Occipital lobe (tissue), 2 donors: ENCODE measurements around the gene MAP3K3. TPM values are rescaled to one million over a fixed set of nuclear protein-coding genes. Genes with fewer than 3 reads are reported as not detected.

Experiments used
- DNase-seq: peaks from one replicate; lab custom pipeline; 2025; lab: John Stamatoyannopoulos, UW
- total RNA-seq: library from RNA; depleted of rRNA; stranded (reverse); fragments of >200 nt; gene quantifications from one replicate; pipeline ENCODE4 v1.2.3, GENCODE V29; 2014

Gene MAP3K3
- total RNA-seq, 1 donor from 2014 or later: 21.4 TPM

GRCh38 chr17:63622574-63623390 lies 565 bp downstream of the MAP3K3 start:
- DNase-seq: peak; percentile 50

DNA sequence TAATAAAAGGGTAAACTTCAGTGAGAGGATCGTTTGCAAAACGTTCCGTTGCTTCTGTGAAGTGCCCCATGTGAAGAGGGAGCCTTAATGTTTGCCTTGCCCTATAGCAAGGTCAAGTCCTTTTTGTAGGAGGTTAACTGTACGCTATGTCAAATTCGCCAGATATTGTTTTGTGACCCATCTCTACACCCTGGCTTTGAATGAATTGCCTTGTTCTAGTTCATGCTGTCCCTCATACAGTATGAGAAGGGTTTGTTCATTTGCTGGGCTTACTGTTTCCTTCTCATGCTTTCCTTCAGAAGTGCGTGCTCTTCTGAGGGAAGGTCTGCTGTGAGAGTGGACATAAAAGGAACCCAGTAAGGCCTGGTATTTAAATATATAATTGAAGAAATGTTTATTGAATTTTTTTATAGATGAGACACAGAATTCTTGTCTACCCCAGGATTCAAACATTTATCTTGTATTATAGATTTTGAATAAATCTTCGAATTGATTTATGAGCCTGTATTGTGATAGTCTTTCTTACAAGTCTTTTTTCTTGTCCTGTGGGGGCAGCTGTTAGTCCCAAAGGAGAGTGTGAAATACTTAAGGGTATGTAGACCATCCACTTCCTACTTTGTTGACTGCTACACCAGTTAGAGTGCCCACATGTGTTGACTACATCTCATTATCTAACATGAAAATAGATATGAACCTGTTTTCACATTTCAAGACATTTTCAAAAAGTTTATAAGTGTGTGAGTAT lies 1.7 kb downstream of the MAP3K3 start:
- no peak for DNase-seq

DNA sequence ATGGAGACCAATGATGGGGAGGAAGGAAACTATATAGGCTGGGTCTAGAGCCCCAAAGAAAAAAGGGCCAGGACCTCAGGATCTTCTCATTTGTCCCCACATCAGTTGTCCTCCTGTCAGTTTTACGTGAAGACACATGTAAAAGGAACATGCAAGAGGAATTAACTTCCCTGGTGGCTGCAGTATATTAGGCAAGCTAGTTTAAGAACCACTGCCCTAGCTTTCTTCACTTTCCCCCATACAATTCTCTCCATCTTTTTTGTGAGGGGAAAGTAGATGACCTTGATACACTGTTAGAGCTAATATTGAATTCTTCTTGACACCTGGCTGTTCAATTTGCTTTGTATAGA lies 2.3 kb downstream of the MAP3K3 start:
- no peak for DNase-seq

GRCh38 chr17:63626551-63627180 lies 4.4 kb downstream of the MAP3K3 start:
- no peak for DNase-seq

GRCh38 chr17:63629627-63630026 lies 7.4 kb downstream of the MAP3K3 start:
- DNase-seq: no peak

GRCh38 chr17:63631062-63631461 lies 8.8 kb downstream of the MAP3K3 start:
- DNase-seq: no peak

- DNase-seq: no peak
Observed at GRCh38 chr17:63631626-63632025, 9.4 kb downstream of the MAP3K3 start.

DNA sequence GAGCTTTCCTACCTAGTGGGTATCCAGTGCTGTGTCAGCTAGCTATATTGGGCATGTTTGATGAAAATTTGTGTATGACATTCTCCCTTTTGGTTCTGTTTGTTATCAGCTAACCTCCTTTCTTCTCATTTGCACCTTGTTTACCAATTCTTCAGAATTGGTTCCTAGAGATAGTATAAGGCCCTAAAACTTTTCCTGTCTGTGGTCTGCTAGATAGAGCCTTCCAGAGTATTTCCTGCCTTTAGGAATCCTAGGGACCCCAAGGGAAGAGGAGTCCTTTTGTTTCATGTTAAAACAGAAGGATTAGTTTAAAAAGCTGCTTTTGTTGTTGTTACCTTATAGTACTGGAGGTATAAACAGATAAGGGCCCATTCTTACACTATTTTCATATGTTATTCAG lies 11.5 kb downstream of the MAP3K3 start:
- no peak for DNase-seq

DNA sequence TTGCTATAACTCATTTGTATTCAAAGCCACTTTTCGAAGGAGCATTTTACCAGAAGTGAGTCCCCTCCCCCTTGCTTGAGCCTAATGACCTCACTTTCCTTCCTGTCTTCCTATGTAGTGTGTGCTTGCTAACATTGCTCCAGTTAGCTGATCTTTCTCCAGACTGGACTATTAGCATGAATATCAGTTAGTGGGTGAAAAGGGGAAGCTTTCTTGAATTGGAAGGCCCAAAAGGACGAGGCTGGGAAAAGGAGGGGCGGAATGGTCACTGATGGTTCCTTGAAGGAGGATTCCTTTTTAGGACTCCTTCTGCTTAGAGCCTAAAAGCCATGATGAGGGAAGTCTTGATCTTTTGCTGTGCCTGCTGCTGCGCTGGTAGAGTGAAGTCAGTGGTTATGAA lies 11.9 kb downstream of the MAP3K3 start:
- no peak for DNase-seq

DNA sequence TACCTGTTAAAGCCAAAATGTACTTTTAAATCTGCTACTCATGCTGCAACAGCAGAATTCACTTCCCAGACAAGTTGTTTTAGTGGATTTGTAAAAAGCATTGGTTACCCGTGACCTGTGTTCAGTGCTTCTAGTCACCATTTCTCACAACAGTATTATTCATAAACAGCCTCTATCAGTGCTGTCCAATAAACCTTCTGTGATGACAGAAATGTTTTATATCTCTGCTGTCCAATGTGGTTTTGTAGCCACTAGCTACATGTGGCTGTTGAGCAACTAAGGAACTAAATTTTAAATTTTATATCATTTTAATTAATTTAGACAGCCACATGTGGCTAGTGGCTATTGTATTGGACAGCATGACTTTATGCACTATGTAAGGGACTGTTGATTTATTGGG lies 12.6 kb downstream of the MAP3K3 start:
- DNase-seq: no peak

DNA sequence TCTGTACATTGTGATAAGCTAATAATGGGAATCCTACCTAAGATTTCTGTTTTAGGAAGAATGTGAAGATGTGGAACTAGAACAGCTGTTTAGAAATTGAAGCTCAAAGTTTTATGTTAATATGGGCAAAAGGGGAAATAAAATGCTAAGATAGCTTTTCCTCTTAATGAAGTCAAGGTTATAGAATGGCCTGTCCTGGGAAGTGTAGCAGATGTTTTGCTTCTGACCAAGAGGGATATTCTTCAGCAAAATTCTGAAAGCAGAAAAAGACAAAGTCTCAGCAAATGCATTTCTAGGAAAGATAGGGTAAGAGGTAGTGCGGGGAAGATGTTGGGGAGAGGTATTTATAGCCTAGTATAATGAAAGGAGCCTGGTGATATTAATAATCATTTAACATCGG lies 13.1 kb downstream of the MAP3K3 start:
- no peak for DNase-seq

GRCh38 chr17:63635787-63636186 lies 13.6 kb downstream of the MAP3K3 start:
- no peak for DNase-seq

GRCh38 chr17:63639125-63639524 lies 16.9 kb downstream of the MAP3K3 start:
- no peak for DNase-seq

DNA sequence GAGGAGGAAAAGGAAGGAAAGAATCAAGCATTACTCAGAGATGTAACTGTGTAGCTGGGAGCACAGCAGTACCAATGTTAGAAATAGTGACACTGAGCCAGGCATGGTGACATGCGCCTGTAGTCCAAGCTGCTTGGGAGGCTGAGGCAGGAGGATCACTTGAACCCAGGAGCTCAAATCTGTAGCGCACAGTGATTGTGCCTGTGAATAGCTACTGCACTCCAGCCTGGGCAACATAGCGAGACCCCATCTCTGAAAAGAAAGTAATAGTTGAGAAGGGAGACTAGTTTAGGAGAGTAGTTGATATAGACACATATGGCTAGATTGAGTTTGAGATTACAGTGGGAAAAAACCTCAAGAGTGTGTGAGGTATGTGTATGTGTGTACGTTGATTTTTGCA lies 17.8 kb downstream of the MAP3K3 start:
- no peak for DNase-seq

GRCh38 chr17:63641692-63642448 lies 19.7 kb downstream of the MAP3K3 start:
- DNase-seq: peak; percentile 4

DNA sequence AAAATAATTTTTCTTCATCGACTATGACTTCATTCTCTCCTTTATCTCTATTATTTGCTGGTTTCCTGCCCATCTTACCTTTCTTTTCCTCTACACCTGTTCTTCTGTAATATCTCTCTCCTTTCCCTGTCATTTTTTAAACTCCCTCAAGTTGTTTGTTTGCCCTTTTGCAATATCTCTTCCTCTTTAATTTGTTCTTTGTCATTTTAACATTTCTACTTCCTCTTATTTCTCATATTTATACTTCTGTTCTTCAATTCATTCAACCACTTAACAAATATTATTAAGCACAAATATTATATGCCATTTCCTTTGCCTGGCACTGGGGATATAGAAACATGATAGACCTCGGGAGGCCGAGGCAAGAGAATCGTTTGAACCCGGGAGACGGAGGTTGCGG lies 22.6 kb downstream of the MAP3K3 start:
- DNase-seq: no peak

DNA sequence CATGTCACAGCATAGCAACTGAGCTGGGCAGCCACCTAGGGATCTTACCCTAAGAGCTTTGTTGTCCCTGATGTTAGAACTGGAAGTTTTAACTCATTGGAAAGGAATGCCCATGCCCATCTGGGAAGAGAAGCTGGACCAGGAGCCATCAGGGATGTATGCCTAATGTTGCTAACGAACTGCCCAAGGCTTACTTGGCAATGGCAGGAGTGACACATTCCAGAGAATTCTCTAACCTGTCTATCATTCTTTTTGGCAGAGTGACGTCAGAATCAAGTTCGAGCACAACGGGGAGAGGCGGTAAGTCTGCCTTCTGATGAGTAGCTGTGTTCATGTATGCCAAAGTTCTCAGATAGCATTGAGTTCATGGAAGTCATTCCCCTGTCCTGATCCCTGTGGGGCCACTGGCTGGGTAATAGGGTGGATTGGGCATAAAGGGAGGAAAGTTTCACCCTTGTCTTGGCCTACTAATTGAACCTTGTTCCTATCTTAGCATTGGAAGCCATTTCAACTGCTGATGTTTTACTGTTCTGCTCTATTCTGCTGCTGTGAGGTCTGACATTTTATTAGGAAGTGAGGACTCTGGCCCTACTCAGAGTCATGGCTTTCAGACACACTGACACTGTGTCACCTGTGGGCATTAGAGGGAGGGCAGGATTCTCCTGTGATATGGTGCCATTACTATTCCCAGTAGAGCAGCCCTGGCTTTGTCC lies 23.7 kb downstream of the MAP3K3 start:
- DNase-seq: no peak

DNA sequence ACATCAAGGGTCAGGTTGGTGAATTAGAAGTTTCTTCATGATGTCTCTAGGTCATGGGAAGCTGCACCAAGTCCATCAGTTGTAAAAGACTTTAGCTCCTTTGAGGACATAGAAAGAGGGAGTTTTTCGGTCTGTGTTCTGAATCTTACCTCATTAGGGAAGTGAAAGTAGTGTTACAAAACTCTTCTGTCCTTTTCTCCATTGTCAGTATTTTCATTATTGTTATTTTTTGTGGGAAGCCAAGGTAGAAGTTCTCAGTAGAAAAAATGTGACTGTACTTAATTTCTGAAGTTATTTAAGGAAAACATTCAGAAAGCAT lies 24.2 kb downstream of the MAP3K3 start:
- no peak for DNase-seq

DNA sequence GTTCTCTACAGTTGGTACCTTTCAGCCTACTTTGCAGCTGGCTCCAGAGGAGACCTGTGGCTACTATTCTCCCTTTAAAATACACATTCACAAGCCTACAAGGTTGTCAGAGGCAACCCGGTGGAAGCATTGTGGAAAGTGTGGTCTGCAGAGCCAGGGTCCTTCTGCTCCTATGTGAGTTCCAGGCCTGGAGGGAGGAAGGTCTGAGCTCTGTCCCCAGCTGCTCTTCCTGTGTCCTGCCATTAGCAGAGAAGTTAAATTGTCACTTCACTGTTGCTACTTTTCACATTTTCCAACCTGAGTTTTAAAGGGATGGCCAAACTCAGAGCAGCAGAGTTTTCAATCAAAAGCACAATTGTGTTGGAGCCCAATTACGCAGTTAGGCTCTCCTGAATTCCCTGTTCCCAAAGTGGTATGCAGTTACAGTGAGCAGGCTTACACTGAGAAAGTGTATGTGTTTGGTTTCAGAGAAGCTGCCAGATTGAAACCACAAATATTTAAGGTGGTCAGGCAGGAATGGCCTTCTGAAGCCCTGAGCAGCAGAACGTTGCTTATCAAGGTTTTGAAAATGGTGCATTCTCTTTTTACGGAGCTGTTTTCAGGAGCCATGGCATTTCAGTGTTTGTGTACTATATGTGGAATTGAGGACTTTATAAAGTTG lies 25.0 kb downstream of the MAP3K3 start:
- DNase-seq: no peak

DNA sequence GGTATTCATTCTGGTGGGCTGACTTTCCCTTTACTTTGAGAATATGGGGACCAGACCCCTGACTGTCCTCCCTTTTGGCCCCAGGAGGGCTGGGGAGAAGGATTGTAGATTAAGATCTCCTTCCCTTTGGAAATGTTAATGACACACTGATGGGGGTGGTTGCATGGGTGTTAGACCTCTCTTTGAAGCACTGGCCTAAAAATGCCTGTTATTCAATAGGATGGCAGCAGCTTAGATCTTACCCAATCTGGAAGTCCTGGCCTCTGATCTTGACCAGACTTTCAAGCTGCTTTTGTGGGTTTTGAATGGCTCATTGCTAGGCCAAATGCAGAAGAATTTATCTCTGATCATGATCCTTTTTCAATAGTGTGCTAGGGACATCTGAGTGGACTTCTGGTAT lies 25.7 kb downstream of the MAP3K3 start:
- DNase-seq: no peak

- no peak for DNase-seq
Observed at GRCh38 chr17:63649813-63650212, 27.6 kb downstream of the MAP3K3 start.
